Left lung (tissue), 14 donors: Measurements from ENCODE around the gene ATXN8OS. TPM values are rescaled to one million over a fixed set of nuclear protein-coding genes. Genes with fewer than 3 reads are reported as not detected.
A peak's percentile ranks its signal among the peaks of the same experiment; 100 is the strongest.

ENCODE experiments used
- ATAC-seq: fragments of 200-7000 bp; cut with Tn5 transposase; one replicate; pipeline ENCODE4 v1.9.1; 2020; ENCODE audit warnings: moderate library complexity
- DNase-seq, 4 donors: peaks; one replicate each; pipeline ENCODE4 v3.0.0-alpha.2; 2013 to 2020
- H3K27ac ChIP-seq, 2 donors: fragments of 200-600 bp; sonication (generic) in 1 of 2; one replicate each; pipeline versions ENCODE4 v1.5.0 to v1.8.0; 2020 to 2021
- H3K27me3 ChIP-seq, 2 donors: fragments of 200-600 bp; sonication (generic) in 1 of 2; one replicate each; pipeline versions ENCODE4 v1.5.0 to v1.8.0; 2020 to 2021
- H3K36me3 ChIP-seq, 2 donors: fragments of 200-600 bp; sonication (generic) in 1 of 2; one replicate each; pipeline versions ENCODE4 v1.5.0 to v1.8.0; 2020 to 2021
- H3K4me1 ChIP-seq, 2 donors: fragments of 200-600 bp; one replicate each; pipeline ENCODE4 v1.8.0; 2021
- H3K4me3 ChIP-seq, 2 donors: fragments of 200-600 bp; sonication (generic) in 1 of 2; one replicate each; pipeline versions ENCODE4 v1.5.0 to v1.8.0; 2020 to 2021; ENCODE audit warnings: mild to moderate bottlenecking in 1 of 2
- H3K9me3 ChIP-seq, 2 donors: fragments of 200-600 bp; sonication (generic) in 1 of 2; one replicate each; pipeline versions ENCODE4 v1.5.0 to v1.8.0; 2020 to 2021
- intact Hi-C, 2 donors: fragments of 100-400 bp; cut with DNase I; formaldehyde crosslinking; loops; one replicate each; pipeline versions ENCODE4 v1.11.2 to v1.14.2; 2022
- long read RNA-seq, 12 donors: library from polyadenylated mRNA in 2 of 12; unstranded in 2 of 12; transcript quantifications; one replicate each; pipeline ENCODE4 v2.0.0 and lab custom pipeline, GENCODE V29; 2019 to 2026
- polyA plus RNA-seq, 6 donors: library from polyadenylated mRNA; unstranded; fragments of 120-200 nt; gene quantifications; one replicate each; pipeline ENCODE4 v1.2.1, GENCODE V29; 2013; ENCODE audit not compliant: insufficient read length in 6 of 6
- total RNA-seq, 2 donors: library from RNA; stranded (reverse); fragmentation: NEBNext Ultra II Directional; extraction: Animal tissue kit (Norgen Biotek cat#: 25700); gene quantifications; one replicate each; pipeline ENCODE4 v1.2.1, GENCODE V29; 2021
- TF ChIP-seq, protein P1 (sequence below), 2 donors: fragments of 200-600 bp; sonication (generic) in 1 of 2; IDR thresholded peaks; one replicate each; pipeline versions ENCODE4 v1.5.0 to v1.8.0; 2021; ENCODE audit warnings: antibody characterized with exemption in 2 of 2
- donor health status: DM: no; HTN: yes; CAD: no.
- donor health status: DM: no; HTN: no; CAD: no.

ATXN8OS gene
- not detected for total RNA-seq
- polyA plus RNA-seq: under 1 TPM in 3 of 6 donors, not detected in 3; 0.14 to 0.32 (median 0.20) TPM
- long read RNA-seq, donor 1: 0 reads
- long read RNA-seq, donor 2: 0 reads
- long read RNA-seq, donor 3: 0 reads
- long read RNA-seq, donor 4: 0 reads
- long read RNA-seq, donor 5: 0 reads
- long read RNA-seq, donor 6: 0 reads
- long read RNA-seq, donor 7: 0 reads
- long read RNA-seq, donor 8: 0 reads
- long read RNA-seq, donor 9: 0 reads
- long read RNA-seq, donor 10: 0 reads
- long read RNA-seq, donor 11: 0 reads
- long read RNA-seq, donor 12: 0 reads

DNA sequence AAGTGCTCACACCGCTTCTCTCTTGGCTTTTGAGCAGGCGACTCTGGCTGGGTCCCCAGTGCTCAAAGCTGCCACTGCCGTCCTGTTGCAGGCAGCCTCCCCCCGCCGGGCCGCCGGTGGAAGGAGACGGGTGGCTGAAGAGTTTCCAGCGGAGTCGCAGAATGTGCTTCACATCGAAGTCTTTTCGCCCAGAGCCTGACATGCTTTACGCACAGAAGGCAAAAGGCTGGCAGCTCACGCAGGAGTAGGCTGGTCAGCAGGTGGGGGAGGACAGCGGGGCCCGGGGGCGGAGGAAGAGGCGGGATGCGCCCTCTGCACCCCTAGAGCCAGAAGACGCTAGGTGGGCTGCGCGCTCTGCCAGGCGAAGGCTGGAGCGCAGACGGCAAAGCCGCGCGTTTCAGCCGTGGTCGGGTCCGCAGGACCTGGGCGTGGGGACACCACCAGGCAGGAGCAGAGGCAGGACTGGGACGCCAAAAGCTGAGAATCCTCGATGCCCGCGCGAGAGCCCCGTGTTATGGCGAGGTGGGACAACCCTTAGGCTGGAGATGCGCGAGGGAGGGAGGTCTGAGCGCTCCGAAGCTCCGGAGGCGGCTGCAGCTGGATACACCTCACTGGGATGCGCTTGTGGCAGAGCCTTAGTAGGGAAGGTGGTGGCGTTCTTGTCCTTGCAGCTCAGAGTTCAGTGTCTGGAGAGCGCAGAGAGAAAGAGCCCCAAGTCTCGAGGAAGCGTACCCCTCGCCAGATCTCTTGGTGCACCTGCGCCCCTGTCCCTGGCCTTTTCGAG lies at the start of gene ATXN8OS:
ATXN8OS (plus strand) TSS at position 329 of the 784 bp plus-strand sequence.
- H3K27ac ChIP-seq: no peak within 1 kb of the TSS
- H3K4me3 ChIP-seq: no peak within 1 kb of the TSS
- H3K9me3 ChIP-seq: no peaks in the 10 kb centered on the region
- intact Hi-C loops: no loop called here
- DNase-seq (peak in 1 of 4 donors; percentile 73), ATAC-seq (no peak)
- TF ChIP-seq, protein P1, sequence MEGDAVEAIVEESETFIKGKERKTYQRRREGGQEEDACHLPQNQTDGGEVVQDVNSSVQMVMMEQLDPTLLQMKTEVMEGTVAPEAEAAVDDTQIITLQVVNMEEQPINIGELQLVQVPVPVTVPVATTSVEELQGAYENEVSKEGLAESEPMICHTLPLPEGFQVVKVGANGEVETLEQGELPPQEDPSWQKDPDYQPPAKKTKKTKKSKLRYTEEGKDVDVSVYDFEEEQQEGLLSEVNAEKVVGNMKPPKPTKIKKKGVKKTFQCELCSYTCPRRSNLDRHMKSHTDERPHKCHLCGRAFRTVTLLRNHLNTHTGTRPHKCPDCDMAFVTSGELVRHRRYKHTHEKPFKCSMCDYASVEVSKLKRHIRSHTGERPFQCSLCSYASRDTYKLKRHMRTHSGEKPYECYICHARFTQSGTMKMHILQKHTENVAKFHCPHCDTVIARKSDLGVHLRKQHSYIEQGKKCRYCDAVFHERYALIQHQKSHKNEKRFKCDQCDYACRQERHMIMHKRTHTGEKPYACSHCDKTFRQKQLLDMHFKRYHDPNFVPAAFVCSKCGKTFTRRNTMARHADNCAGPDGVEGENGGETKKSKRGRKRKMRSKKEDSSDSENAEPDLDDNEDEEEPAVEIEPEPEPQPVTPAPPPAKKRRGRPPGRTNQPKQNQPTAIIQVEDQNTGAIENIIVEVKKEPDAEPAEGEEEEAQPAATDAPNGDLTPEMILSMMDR (IDR thresholded peaks at IDR 0.05): no peak
- peaks cover 0 to 16% of the 10 kb centered on the region in 2 donors for H3K27me3 ChIP-seq
- H3K4me1 ChIP-seq: no peaks in the 10 kb centered on the region
- no peaks in the 10 kb centered on the region for H3K36me3 ChIP-seq

DNA sequence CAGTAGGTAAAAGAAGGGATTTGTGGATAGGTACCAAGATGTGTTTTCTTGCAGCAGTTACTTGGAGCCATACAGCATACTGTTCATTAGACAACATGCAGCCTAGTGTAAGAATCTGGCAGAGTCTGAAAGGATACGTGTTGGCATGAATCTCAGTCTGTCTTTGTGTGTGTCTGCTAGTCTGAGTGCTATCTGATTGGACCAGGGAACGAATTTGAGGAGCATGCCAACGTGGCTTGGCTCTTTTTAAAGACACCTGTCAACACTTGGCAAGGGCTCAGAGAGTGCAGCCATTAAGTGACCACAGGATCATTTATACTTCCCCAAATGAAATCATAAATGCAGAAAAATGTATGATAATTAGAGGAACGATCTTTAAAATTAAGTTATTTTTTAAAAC lies 27.6 kb upstream of the ATXN8OS start:
- Histone ChIP-seq H3K36me3 (no peaks in the 10 kb centered on the region), H3K4me1 (no peaks in the 10 kb centered on the region), H3K9me3 (peaks cover 0 to 3% of the 10 kb centered on the region in 2 donors), H3K27ac (no peak overlapping the region), H3K27me3 (no peaks in the 10 kb centered on the region), H3K4me3 (no peak overlapping the region)
- DNase-seq (peak in 1 of 4 donors; percentile 3), ATAC-seq (no peak)
- intact Hi-C loops: no loop called here
- TF ChIP-seq, protein P1 (IDR thresholded peaks at IDR 0.05): no peak

DNA sequence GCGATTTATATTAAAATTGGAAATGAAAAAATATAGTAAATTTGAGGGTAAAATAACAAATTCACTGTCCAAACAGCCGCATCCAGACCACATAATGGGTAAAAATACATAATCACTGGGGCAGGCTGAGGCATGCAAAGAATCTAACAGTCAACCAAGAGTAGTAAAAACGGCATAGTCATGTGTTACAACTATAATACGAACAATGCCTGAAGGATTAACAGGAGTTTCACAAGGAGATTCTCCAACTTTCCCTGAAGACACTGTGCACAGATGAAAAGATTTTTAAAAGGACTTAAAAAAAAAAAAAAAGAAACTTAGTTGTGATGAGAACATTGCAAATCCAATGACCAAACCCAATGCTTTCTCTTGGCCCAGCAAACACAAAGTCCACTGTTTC lies 20.4 kb upstream of the ATXN8OS start:
- Histone ChIP-seq H3K27me3 (no peaks in the 10 kb centered on the region), H3K36me3 (no peaks in the 10 kb centered on the region), H3K4me3 (no peak overlapping the region), H3K4me1 (no peaks in the 10 kb centered on the region), H3K9me3 (peaks cover 0 to 3% of the 10 kb centered on the region in 2 donors), H3K27ac (no peak overlapping the region)
- ATAC-seq: no peak
- intact Hi-C loops: no loop called here
- no peak for DNase-seq
- TF ChIP-seq, protein P1 (IDR thresholded peaks at IDR 0.05): no peak

DNA sequence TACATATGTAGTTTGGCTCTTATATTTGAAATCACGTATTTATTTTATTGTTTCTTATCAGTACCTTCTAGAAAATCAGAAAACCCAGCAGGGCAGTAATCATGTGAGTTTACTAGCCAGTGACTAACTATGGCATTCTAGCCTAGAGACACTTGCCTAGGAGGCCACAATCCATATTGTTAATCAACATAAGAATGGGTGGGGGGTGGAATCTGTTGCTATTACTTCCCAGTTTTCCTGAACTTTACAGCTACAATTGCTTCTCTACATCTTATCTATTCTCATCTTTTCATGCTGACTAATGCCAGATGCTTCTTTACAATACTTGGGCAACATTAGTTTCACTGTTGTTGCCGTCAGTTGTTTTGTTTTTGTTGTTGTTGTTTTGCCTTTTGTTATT lies 18.7 kb upstream of the ATXN8OS start:
- DNase-seq (no peak), ATAC-seq (no peak)
- intact Hi-C loops: no loop called here
- H3K27ac ChIP-seq: no peak overlapping the region
- TF ChIP-seq, protein P1 (IDR thresholded peaks at IDR 0.05): no peak
- no peaks in the 10 kb centered on the region for H3K9me3 ChIP-seq
- H3K4me1 ChIP-seq: no peaks in the 10 kb centered on the region
- H3K36me3 ChIP-seq: no peaks in the 10 kb centered on the region
- H3K27me3 ChIP-seq: no peaks in the 10 kb centered on the region
- H3K4me3 ChIP-seq: no peak overlapping the region

DNA sequence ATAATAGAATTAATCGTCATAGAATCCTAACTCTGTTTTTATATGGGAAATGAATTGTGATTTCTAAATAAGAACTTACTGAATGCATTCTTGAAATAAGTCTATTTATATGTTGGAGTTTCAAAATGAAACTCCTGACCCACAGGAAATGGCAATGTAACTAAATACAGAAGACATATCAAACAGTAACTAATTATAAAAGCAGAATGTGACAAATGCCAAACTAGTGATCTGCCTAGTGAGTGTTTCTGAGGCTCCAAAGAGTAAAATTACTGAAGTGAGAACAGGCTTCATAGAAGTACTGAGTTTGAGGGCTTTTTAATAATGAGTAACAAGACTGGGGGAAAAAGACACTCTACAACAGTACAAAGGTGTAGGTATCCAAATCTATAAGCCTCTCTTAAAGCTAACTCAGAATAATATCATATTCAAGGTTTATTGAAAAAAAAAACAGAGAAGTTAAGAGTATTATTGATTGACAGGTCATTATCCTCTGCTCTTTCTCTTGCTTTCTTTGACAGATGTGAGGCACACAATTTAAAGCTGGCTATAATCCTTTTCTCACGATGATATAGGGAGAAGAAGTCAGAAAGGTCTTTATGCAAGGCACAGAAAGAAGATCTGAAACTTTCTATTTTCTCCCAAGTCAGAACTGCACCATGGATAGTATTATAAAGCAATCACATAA lies 17.4 kb upstream of the ATXN8OS start:
- intact Hi-C loops: no loop called here
- TF ChIP-seq, protein P1 (IDR thresholded peaks at IDR 0.05): no peak

More for the DNA sequence above, 17.4 kb upstream of the ATXN8OS start:
- no peak for ATAC-seq
- no peaks in the 10 kb centered on the region for H3K27me3 ChIP-seq
- no peak for DNase-seq
- no peaks in the 10 kb centered on the region for H3K36me3 ChIP-seq
- no peak overlapping the region for H3K4me3 ChIP-seq
- H3K4me1 ChIP-seq: no peaks in the 10 kb centered on the region
- no peak overlapping the region for H3K27ac ChIP-seq
- H3K9me3 ChIP-seq: no peaks in the 10 kb centered on the region
